Esophagus squamous epithelium (tissue), 4 donors: Measurements from ENCODE around the gene MTMR8.

Experiments used
- CTCF ChIP-seq, 6 experiments: fragments of 450-650 bp in 4 of 6; fragments of 200-600 bp in 2 of 6; sonication (generic) in 2 of 6; IDR thresholded peaks; one replicate each; pipeline ENCODE4 v1.5.1; 2016 to 2019; ENCODE audit warnings: antibody characterized with exemption in 6 of 6, mild to moderate bottlenecking in 4 of 6, moderate library complexity in 4 of 6
- POLR2A ChIP-seq, 4 donors: fragments of 450-650 bp; IDR thresholded peaks; one replicate each; pipeline ENCODE4 v1.6.1; 2017; ENCODE audit warnings: antibody characterized with exemption in 4 of 4, mild to moderate bottlenecking in 4 of 4, moderate library complexity in 3 of 4

GRCh38 chrX:64398088-64398487, 2.8 kb upstream of the MTMR8 start:
- TF ChIP-seq CTCF (IDR thresholded peaks at IDR 0.05) (no peak), POLR2A (IDR thresholded peaks at IDR 0.05) (no peak)
